Measurements from ENCODE around the gene B4GALT1.

B4GALT1 gene

GRCh38 chr9:33168941-33169544 is 1.9 kb upstream of the B4GALT1 start:
- TF ChIP-seq TAF1 (IDR thresholded peaks at IDR 0.05; ENCODE audit: borderline replicate concordance, insufficient read depth, low read length) (no peak), SIN3A (IDR thresholded peaks at IDR 0.05; ENCODE audit: borderline replicate concordance, insufficient read depth, low read length) (no peak), FOXP2 (optimal IDR thresholded peaks at IDR 0.05; ENCODE audit: borderline replicate concordance, extremely low read depth, extremely low read length, insufficient read depth) (no peak), POLR2AphosphoS5 (IDR thresholded peaks at IDR 0.05; ENCODE audit: low read depth, low read length) (no peak), REST (IDR thresholded peaks at IDR 0.05; ENCODE audit: insufficient read depth in 1 of 2, low read depth in 2 of 2, low read length in 2 of 2) (no peak)

- TF ChIP-seq POLR2AphosphoS5 (IDR thresholded peaks at IDR 0.05; ENCODE audit: low read depth, low read length) (no peak), TAF1 (IDR thresholded peaks at IDR 0.05; ENCODE audit: borderline replicate concordance, insufficient read depth, low read length) (no peak), FOXP2 (optimal IDR thresholded peaks at IDR 0.05; ENCODE audit: borderline replicate concordance, extremely low read depth, extremely low read length, insufficient read depth) (no peak), REST (IDR thresholded peaks at IDR 0.05; ENCODE audit: insufficient read depth in 1 of 2, low read depth in 2 of 2, low read length in 2 of 2) (no peak), SIN3A (IDR thresholded peaks at IDR 0.05; ENCODE audit: borderline replicate concordance, insufficient read depth, low read length) (no peak)
Observed at GRCh38 chr9:33167972-33168461, 881 bp upstream of the B4GALT1 start.

GRCh38 chr9:33166231-33167083 is 679 bp downstream of the B4GALT1 start:
- peak; percentile 17 for TF ChIP-seq FOXP2 (optimal IDR thresholded peaks at IDR 0.05; ENCODE audit: borderline replicate concordance, extremely low read depth, extremely low read length, insufficient read depth)
- no peak for TF ChIP-seq POLR2AphosphoS5 (IDR thresholded peaks at IDR 0.05; ENCODE audit: low read depth, low read length)

GRCh38 chr9:33165263-33166151 is 1.6 kb downstream of the B4GALT1 start:
- TF ChIP-seq SIN3A (IDR thresholded peaks at IDR 0.05; ENCODE audit: borderline replicate concordance, insufficient read depth, low read length) (no peak), REST (IDR thresholded peaks at IDR 0.05; ENCODE audit: insufficient read depth in 1 of 2, low read depth in 2 of 2, low read length in 2 of 2) (no peak), FOXP2 (optimal IDR thresholded peaks at IDR 0.05; ENCODE audit: borderline replicate concordance, extremely low read depth, extremely low read length, insufficient read depth) (no peak), POLR2AphosphoS5 (IDR thresholded peaks at IDR 0.05; ENCODE audit: low read depth, low read length) (no peak; the same call in 1 of the 2 replicates), TAF1 (IDR thresholded peaks at IDR 0.05; ENCODE audit: borderline replicate concordance, insufficient read depth, low read length) (no peak)

Data from PFSK-1 (cell line).